ENCODE data around the gene PICALM. TPM values are rescaled to one million over a fixed set of nuclear protein-coding genes. Genes with fewer than 3 reads are reported as not detected.
A peak's percentile ranks its signal among the peaks of the same experiment; 100 is the strongest.

PICALM gene
- total and polyA plus RNA-seq, 2 of the 8 experiments (the other 6 are each of a cell fraction or from before 2014, with no cell fraction given) = 69.4 to 71.3 TPM

DNA sequence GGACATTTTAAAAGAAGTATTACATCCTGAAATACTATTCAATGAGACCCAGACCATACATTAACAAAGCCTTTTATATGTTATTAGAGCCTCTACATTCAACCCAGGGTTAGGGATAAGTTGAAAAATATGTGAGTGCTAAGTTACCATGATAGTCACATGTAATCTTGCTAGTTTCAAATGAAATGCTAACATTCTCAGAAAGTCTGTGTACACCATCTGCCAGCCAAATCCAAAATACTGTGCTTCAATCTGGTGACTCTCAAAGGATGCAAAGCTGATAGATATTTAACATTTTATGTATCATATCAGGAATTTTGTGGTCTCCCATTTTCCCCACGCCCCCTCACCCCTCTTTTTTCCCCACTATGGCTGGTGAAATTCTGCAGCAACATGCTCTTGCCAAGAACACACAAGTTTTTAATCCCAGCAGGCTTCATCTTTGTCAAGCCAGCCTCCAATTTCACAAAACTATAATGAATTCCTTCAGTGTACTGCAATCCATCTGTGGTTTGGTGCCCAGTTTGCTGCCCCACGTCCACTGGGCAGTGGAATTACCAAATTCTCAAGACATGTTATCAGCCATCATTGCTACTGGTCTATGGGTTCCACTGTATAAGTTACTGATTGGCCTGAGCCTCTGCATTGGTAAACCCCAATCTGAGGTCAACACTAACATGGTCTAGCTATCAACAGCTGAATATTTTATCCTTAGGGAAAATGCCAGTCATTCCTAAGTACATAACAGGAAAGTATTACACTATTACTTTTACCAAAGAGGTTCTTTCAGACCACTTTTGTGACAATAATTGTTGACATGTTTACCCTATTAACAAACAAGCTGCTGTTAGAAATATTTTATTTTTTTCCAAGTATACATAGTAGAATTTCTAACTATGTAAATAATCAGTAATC is 1.5 kb upstream of the PICALM start:
- Histone ChIP-seq H3K18ac (ENCODE audit: extremely low read depth, low read length) (0 out of 2 replicates have a peak overlapping the region, but pooled peaks have one; percentile 90), H2BK120ac (replicated peaks; ENCODE audit: low read depth, low read length) (no peak overlapping the region), H4K5ac (ENCODE audit: insufficient read length, low read depth, low read length) (no peak overlapping the region), H2BK12ac (ENCODE audit: low read depth, low read length) (peak overlapping the region; percentile 86), H3K79me2 (ENCODE audit: control insufficient read depth in 1 of 2, insufficient read depth in 2 of 2, low read length in 2 of 2) (peaks cover 6 to 31% of the 10 kb centered on the region in 2 experiments; a peak in 3 of 4 replicates), H3K56ac (replicated peaks; ENCODE audit: insufficient read length, low read depth, low read length) (no peak overlapping the region), H4K91ac (replicated peaks; ENCODE audit: insufficient read length, low read length) (no peak overlapping the region), H2AFZ (ENCODE audit: low read length) (peak overlapping the region; percentile 81; the same call in 1 of the 2 replicates), H2BK15ac (ENCODE audit: low read length) (peak overlapping the region; percentile 65; the same call in 1 of the 2 replicates), H4K8ac (ENCODE audit: extremely low read depth, insufficient read depth, low read length) (no peak overlapping the region), H4K20me1 (replicated peaks in 1 of 2; ENCODE audit: control insufficient read depth in 1 of 2, insufficient read depth in 2 of 2, low read length in 2 of 2) (no peaks in the 10 kb centered on the region), H3K4me2 (ENCODE audit: insufficient read depth in 1 of 2, low read depth in 2 of 2, low read length in 2 of 2) (peak overlapping the region; percentile 59 to 81), H3K9me3 (ENCODE audit: insufficient read depth in 2 of 2, low read depth in 1 of 2, low read length in 1 of 2) (no peaks in the 10 kb centered on the region), H3K4me3 (ENCODE audit: extremely low read depth in 1 of 4, insufficient read depth in 2 of 4, low read depth in 3 of 4, low read length in 4 of 4) (peak overlapping the region in 1 of 4 experiments; percentile 97; a peak in 3 of 8 replicates), H3K27ac (ENCODE audit: low read depth, low read length) (no peak overlapping the region), H3K36me3 (ENCODE audit: control insufficient read depth in 2 of 4, insufficient read depth in 4 of 4, low read length in 3 of 4) (no peaks in the 10 kb centered on the region), H2AK5ac (ENCODE audit: low read depth, low read length) (no peak overlapping the region), H2BK20ac (ENCODE audit: low read length) (0 out of 2 replicates have a peak overlapping the region, but pooled peaks have one; percentile 40), H3K23ac (ENCODE audit: insufficient read length) (no peak overlapping the region), H3K9ac (replicated peaks in 1 of 4; ENCODE audit: extremely low read depth in 1 of 4, low read depth in 3 of 4, low read length in 3 of 4) (no peak overlapping the region), H3K23me2 (ENCODE audit: low read depth, low read length) (peaks cover 5% of the 10 kb centered on the region; the same call in 1 of the 2 replicates), H2BK5ac (ENCODE audit: low read depth, low read length) (peak overlapping the region; percentile 95), H3K4ac (replicated peaks; ENCODE audit: insufficient read length, low read depth, low read length) (peak overlapping the region; percentile 69), H3K27me3 (replicated peaks in 1 of 4; ENCODE audit: control insufficient read depth in 3 of 4, extremely low read depth in 1 of 4, insufficient read depth in 3 of 4, low read length in 3 of 4) (no peaks in the 10 kb centered on the region), H3K14ac (ENCODE audit: insufficient read length) (no peak overlapping the region), H3K4me1 (replicated peaks in 1 of 4; ENCODE audit: control insufficient read depth in 3 of 4, insufficient read depth in 4 of 4, low read length in 3 of 4) (peaks cover 0 to 9% (median 2%) of the 10 kb centered on the region in 4 experiments; a peak in 6 of 7 replicates), H3K79me1 (ENCODE audit: low read depth, low read length) (no peaks in the 10 kb centered on the region)
- ChIA-PET POLR2A (ENCODE audit: partially characterized antibody) (interaction anchor here (0.9 to 1.7 kb wide), 3 partner anchors 19 to 175 kb away, joined by 3 to 8 read pairs (median 6); partner anchors contain the start of gene EED), CTCF (ENCODE audit: partially characterized antibody) (interaction anchor here (1.1 to 2.0 kb wide), 2 partner anchors 26 to 123 kb away, joined by 3 to 7 read pairs; no protein-coding TSS in a partner anchor)
- FAIRE-seq = no peak
- 81% methylated on average over 2 of the region's 2 CpGs; no CpG with 5 or more reads in 1 of the 2 experiments for WGBS, 2 experiments (ENCODE audit: extremely low coverage in 1 of 2, insufficient coverage in 1 of 2, insufficient read length in 1 of 2, insufficient replicate concordance in 2 of 2, low coverage in 1 of 2, low lambda C conversion rate in 2 of 2, missing lambda C conversion rate in 1 of 2)
- DNase-seq (ENCODE audit: low read depth in 1 of 2, low spot score in 2 of 2) = no peak
- TF ChIP-seq RXRA (IDR thresholded peaks at IDR 0.05; ENCODE audit: insufficient read depth, low read depth, low read length) = no peak
- TF ChIP-seq SIRT6 (IDR thresholded peaks at IDR 0.05; ENCODE audit: low read length) = no peak
- TF ChIP-seq KDM1A (IDR thresholded peaks at IDR 0.05; ENCODE audit: borderline replicate concordance, low read length) = no peak
- no peak for TF ChIP-seq EP300 (IDR thresholded peaks at IDR 0.05; ENCODE audit: borderline replicate concordance in 1 of 2, low read depth in 2 of 2, low read length in 2 of 2)
- no peak for TF ChIP-seq TEAD4 (IDR thresholded peaks at IDR 0.05; ENCODE audit: low read depth, low read length)
- TF ChIP-seq, protein P1, sequence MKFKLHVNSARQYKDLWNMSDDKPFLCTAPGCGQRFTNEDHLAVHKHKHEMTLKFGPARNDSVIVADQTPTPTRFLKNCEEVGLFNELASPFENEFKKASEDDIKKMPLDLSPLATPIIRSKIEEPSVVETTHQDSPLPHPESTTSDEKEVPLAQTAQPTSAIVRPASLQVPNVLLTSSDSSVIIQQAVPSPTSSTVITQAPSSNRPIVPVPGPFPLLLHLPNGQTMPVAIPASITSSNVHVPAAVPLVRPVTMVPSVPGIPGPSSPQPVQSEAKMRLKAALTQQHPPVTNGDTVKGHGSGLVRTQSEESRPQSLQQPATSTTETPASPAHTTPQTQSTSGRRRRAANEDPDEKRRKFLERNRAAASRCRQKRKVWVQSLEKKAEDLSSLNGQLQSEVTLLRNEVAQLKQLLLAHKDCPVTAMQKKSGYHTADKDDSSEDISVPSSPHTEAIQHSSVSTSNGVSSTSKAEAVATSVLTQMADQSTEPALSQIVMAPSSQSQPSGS (IDR thresholded peaks at IDR 0.05; ENCODE audit: low read length) = no peak
- no peak for TF ChIP-seq CBX8 (IDR thresholded peaks at IDR 0.05; ENCODE audit: borderline replicate concordance, low read depth, low read length)
- TF ChIP-seq BCL11A (IDR thresholded peaks at IDR 0.05; ENCODE audit: low read depth in 2 of 2, low read length in 2 of 2) = no peak

All from H1 (cell line).